GM19467 (cell line): ENCODE results near the gene SLCO3A1.

Experiments
- ATAC-seq: cut with Tn5 transposase; IDR thresholded peaks from one replicate; pipeline ENCODE4 v1.9.1; 2021; ENCODE audit warnings: mild to moderate bottlenecking, moderate library complexity; ENCODE audit not compliant: unreplicated experiment

Gene SLCO3A1

DNA sequence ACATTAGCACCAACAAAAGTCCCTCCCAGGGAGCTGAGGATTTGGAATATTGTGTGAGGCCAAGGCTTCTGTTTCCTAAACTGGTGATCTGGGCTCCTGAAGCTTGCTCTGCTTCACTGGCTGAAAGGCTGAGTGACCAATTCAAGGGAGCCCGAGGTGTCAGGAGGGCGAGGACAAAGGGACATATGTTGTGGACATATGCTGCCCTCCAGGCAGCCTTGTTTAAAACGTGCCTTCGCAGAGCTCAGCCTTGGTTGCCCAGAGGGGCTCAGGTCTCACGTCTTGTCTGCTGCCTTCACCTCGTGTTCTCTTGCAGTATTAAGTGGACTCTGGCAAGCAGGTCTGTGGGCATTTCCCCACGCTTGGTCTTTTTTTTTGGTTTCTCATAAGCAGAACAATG, 7.0 kb downstream of the SLCO3A1 start:
- no peak for ATAC-seq

GRCh38 chr15:91861223-91861622, 7.7 kb downstream of the SLCO3A1 start:
- no peak for ATAC-seq

GRCh38 chr15:91862891-91863504, 9.5 kb downstream of the SLCO3A1 start:
- no peak for ATAC-seq

- no peak for ATAC-seq
These were observed 10.2 kb downstream of the SLCO3A1 start for GRCh38 chr15:91863621-91864255.

- ATAC-seq: no peak
These were observed 11.2 kb downstream of the SLCO3A1 start for GRCh38 chr15:91864664-91865063.

DNA sequence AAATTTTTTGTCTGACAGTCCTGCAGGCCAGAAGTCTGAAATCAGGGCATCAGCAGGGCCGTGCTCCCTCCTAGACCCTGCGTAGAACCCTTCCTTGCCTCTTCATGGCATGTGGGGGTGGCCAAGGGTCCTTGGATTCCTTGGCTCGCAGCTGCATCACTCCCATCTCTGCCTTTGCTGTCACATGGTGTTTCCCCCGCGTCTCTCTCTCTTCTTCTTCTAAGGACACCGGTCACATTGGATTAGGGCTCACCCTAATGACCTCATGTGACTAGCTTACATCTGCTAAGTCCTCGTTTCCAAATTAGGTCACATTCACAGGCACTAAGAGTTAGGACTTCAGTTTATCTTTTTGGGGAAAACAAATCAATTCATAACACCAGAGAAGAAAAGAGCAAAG, 12.0 kb downstream of the SLCO3A1 start:
- no peak for ATAC-seq

DNA sequence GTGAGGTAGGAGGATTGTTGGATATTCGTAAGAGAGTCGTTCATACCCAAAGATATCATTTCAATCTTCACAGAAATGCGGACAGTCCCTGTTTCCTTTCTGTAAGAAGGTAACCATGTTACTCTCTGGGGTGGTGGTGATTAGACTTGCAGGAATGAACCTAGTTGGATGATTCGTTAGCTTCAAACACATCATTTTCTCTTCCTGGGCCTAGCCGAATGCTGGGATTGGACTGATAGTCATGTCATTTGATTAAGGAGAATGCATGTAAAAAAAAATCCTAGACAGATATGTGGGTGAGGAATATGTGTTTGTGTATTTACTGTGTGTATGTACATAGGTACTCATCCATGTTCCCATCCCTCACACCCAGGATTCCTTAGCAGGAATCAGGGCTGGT, 12.4 kb downstream of the SLCO3A1 start:
- ATAC-seq: no peak

DNA sequence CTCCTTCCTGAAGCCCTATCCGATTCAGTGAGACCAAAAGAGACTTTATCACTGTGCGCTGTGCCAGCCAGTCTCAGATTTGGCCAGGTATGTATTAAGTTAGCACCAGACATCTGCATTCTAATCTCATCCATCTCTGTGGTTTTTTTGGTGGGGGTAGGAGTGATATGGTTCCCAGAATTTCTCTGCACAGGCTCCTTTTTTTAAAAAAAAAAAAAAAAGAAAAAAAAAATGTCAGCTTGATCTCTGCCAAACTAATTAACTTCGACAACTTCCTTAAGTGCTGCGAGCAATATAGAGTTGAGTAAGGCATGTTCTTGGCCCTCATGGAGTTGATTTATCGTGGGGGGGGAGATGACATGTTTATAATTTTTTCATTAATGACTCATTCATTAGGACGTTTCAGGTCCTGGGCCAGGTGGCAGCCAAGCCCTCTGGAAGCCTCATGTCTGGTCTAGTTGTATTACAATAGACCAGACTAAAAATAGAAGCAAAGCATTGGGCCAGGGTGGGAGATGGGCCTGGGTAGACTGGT, 12.9 kb downstream of the SLCO3A1 start:
- no peak for ATAC-seq

- no peak for ATAC-seq
These were observed 13.5 kb downstream of the SLCO3A1 start for GRCh38 chr15:91866971-91867372.

GRCh38 chr15:91867581-91868026, 14.1 kb downstream of the SLCO3A1 start:
- ATAC-seq: no peak

GRCh38 chr15:91870876-91871537, 17.5 kb downstream of the SLCO3A1 start:
- ATAC-seq: no peak

DNA sequence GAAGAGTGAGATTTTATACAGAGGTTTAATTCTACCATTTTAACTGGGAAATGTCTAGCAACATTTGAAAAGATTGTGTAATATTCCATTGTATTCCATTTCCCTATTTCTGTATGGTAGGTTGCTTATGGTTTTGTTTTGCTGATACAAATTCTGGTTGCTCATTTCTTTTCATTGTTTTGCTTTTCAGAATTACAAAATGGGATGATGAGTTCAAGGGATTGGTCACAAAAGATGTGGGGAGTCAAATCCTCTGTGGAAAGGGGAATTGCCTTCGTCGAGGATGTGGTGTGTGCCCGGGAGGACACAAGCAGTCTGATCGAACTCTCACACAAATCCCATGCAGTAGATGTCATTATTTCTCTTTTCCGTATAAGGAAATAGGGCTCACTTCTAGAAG, 18.3 kb downstream of the SLCO3A1 start:
- ATAC-seq: no peak

DNA sequence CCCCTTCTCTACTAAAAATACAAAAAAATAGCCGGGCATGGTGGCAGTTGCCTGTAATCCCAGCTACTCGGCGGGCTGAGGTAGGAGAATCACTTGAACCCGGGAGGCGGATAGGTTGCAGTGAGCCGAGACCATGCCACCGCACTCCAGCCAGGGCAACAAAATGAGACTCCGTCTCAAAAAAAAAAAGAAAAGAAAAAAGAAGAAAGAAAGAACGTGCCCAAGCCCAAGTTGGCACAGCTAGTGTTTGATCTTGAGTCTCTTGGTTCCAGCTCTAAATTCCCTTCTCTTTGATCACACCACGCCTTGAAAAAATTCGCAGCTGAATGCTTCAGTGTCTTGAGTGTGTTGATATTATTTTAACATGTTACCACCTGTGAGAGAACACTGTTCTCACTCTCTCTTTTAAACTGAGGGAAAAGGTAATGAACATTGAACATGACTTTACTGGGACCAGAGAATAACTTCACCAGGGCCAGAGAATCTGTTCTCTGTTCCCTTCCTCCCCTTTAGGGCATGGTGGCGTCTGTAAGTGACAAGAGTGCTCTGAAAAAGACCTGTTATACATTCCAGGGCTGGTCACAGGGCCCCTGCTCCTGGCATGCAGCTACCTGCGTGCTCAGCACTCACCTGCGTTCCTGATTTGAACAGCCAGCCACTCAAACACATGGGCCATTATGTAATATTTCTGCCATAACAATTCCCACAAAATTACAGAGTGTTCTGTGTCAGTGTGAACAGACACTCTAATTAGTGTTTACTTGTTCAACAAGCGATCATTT, 19.0 kb downstream of the SLCO3A1 start:
- no peak for ATAC-seq

DNA sequence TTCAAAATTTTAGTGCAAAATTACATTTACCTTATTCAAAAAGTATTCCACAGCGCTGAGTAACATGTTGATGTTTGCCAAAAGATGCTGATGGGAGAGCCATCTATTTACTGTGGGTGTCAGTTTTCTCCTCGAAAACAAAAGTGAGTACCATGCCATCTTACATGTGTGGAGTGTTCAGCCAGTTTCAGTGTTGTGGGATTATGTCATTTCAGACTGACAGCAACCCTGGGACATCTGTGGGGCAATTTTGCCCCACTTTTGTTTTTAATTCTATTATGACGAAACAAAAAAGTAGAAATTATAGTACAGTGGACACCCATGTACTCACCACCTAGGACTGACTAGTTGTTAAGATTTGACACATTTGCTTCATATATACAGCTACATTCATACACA, 19.6 kb downstream of the SLCO3A1 start:
- no peak for ATAC-seq

DNA sequence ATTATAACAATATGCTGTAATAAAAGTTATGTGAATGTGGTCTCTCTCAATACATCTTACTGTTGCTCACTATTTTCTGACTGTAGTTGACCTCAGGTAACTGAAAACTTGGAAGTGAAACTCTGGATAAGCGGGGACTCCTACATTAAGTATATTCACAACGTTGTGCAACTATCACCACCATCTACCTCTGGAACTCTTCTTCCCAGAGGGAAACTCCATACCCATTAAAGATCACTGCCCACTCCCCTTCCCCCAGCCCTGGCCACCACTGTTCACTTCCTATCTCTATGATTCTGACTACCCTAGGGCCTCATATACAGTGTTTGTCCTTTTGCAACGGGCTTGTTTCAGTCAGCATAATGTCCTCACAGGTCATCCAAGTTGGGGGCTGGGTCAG, 20.7 kb downstream of the SLCO3A1 start:
- no peak for ATAC-seq

GRCh38 chr15:91874992-91875660, 21.6 kb downstream of the SLCO3A1 start:
- no peak for ATAC-seq

GRCh38 chr15:91876187-91876586, 22.7 kb downstream of the SLCO3A1 start:
- no peak for ATAC-seq

DNA sequence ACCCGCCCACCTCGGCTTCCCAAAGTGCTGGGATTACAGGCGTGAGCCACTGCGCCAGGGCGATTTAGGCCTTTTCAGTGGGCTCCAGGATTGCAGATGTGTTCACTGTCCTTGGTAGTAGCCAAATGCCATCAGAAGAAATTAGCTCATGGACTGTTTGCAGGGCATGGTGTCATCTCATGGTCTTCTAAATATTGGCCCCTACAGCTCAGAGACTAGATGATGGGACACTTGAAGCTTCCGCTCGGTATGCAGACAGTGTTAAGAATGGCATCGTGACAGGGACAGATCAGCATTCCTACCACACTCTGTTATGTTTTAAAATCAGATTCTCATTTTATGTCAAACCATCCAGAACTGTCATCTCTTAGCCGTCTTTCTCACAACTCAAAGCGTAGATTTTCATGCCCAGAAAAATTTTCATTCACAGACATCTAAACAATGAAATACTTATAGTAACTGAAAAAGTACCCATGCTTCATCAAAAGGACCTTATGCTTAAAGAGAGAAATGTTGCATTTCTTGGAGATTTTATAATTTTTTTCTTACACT, 24.9 kb downstream of the SLCO3A1 start:
- no peak for ATAC-seq

- no peak for ATAC-seq
These were observed 25.6 kb downstream of the SLCO3A1 start for GRCh38 chr15:91879158-91879557.

DNA sequence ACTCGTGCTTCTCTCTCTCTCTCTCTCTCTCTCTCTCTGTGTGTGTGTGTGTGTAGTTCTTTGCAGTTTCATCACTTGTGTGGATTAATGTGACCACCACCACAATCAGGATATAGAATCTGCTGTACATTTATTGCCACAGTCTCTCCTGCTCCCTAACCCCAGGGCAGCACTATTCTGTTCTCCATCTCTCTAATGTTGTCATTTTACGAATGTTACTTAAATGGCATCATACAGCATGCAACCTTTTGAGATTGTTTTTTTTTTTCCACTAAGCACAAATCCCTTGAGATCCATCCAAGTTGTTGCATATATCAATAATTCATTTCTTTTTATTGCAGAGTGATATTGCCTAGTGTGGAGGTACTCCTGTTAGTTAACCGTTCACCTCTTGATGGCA, 26.9 kb downstream of the SLCO3A1 start:
- ATAC-seq: no peak
